Activated gamma-delta T cell treated with anti-CD3 and anti-CD28 coated beads, Interleukin-2, amount 50 U/mL, for 16 hours (primary cell): ENCODE data around the gene TM4SF4.

Experiments
- DNase-seq: peaks from one replicate; pipeline ENCODE4 v3.0.0-alpha.2; 2020; ENCODE audit warnings: low read depth

The TM4SF4 gene

DNA sequence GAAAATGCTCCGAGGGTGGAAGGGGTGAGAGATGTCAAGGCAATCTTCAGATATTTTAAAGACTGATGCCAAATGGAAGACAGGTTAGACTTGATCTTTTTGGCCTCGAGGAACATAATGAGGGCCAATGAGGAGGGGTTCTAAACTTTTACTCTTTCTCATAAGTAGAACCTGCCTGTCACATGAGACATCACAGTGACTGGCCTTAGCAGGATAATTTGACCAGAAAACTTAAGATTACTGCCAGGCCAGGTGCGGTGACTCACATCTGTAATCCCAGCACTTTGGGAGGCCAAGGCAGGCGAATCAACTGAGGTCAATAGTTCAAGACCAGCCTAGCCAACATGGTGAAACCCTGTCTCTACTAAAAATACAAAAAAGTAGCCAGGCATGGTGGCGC is 12.2 kb downstream of the TM4SF4 start:
- no peak for DNase-seq

DNA sequence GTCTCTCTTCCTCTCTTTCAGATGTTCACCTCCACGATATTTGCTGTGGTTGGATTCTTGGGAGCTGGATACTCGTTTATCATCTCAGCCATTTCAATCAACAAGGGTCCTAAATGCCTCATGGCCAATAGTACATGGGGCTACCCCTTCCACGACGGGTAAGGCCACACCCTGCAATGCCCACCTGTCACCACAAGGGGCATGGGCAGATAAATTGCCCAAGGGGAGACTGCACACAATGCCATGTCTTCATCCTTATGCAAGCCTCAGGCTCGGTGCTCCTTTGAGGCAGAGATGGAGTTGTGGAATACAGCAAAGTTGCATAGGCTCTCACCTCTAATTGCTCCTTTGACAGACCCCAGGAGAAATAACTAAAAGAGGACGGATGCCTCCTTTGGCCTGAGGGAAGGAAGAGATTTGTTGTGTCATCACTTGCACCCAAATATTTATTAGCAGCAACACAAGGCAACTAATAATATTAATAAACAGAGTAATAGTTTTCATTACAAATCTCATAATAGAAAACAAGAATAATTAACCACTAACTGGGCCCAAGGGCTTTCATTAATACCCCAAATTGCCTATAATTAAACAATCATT is 13.2 kb downstream of the TM4SF4 start:
- no peak for DNase-seq

DNA sequence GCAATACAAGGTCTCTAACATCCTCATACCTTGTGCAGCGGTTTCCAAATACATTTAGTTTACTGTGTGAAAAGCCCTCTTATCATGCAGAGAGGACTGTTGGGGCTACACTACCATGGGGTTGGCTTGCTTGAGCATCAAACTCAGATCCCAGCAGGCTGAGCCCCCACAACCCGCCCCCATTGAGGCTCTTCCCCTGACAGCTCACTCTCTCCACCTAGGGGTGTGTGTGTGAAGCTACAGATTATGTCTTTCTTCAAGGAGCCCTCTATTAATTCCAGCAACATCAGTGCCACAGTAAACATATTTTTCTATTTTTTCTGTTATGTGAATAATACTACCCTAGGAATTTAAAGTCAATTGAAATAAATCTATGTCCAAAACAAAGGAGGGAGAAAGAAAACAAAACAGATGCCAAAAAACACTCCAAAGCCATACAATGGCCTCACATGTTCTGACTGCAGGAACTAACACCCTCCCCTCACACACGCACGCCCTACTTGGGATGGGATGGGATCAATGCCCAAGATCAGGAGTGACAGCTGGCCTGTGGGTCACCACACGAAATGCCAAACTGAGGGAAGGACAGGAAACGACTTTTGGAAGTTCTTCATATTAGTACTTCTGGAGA is 14.7 kb downstream of the TM4SF4 start:
- DNase-seq, result no peak

DNA sequence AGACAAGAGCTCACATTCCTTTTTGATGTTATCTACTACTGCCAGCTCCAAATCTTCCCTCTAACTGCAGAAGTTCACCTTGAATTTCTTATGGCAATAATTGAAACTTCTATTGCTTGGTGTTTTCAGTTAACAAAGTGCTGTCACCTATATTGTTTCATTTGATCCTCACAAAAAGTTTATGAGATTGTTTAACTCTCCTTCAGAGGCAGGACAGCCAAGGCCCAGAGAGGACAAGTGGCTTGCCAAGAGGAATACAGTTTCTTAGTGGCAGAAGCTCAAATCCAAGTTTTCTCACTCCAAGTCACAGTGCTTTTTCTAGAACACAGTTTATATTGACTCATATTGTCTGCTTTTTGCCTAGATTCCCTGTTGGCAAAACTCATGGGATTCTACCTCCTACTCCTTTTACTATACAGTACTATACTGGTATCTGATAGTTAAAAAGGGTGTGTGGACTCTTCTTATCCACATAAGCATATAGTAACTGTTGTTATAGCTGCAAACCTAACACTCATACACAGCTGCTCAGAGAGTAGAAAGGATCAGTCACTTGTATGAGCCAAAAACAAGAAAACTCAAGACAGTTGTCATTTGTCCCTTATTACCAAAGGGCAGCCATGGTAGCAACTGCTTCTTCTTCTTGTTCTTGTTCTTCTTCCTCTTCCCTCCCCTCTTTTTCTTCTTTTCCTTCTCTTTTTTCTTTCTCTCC is 15.9 kb downstream of the TM4SF4 start:
- no peak for DNase-seq

DNA sequence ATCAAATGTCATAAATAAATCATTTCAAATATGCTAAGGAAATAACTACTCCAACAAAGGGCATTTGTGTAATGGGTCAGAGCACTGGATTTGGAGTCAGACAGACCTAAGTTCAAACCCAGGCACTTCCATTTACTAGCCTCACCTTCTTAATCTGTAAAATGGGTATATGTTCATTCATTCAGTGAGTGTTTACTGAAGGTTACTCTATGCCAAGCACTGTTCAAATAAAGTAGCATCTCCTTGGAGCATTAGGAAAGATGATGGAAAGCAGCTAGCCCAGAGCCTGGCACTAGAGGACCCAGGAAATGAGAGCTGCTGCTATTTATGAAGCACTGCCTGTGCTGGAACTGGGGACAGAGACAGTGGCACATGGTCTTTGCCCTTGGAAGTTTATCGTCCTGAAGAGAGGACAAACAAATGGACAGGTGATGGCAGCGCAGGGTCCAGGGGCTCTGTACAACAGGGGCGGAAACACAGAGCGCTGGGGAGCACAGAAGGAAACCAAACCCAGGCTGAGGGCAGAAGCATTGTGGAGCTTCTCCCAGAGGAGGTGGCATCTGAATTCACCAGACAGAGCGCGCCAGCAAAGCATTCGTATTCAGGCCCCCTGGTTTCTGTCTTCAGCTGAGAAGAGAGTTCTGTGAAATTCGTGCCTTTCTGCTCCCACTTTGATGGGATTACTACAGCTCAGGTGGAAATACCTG is 19.0 kb downstream of the TM4SF4 start:
- no peak for DNase-seq

DNA sequence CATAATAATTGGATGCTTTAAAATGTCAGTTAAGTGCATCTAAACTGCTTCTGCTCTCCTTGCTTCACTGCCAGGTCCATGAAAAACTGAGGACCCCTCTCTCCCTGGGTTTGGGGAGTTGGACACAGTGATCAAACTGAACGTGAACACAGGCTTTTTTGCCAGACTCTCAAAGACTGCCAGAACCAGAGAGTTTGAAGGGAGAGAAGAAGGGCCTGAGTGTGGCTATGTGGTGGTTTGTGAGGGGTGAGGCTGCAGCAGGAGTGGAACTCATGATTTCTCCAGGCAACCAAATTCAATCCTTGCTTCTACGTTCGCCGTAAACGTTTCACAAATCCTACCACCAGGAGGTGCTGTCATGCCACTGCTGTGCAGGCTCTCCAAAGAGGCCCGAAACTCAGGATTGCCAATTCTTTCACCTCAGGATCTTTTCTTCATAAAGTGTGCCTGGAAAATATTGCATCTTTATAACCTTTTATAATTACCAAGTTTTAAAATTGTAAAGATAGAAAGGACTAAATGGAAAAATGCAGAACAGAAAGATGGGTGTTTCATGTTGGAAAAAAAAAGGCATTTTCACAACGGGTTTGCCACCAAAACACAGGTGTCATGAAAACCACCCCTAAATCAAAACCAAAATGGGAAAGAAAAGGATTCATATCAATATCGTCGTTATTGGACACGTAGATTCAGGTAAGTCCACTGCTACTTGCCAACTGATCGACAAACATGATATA is 19.7 kb downstream of the TM4SF4 start:
- DNase-seq, result no peak

DNA sequence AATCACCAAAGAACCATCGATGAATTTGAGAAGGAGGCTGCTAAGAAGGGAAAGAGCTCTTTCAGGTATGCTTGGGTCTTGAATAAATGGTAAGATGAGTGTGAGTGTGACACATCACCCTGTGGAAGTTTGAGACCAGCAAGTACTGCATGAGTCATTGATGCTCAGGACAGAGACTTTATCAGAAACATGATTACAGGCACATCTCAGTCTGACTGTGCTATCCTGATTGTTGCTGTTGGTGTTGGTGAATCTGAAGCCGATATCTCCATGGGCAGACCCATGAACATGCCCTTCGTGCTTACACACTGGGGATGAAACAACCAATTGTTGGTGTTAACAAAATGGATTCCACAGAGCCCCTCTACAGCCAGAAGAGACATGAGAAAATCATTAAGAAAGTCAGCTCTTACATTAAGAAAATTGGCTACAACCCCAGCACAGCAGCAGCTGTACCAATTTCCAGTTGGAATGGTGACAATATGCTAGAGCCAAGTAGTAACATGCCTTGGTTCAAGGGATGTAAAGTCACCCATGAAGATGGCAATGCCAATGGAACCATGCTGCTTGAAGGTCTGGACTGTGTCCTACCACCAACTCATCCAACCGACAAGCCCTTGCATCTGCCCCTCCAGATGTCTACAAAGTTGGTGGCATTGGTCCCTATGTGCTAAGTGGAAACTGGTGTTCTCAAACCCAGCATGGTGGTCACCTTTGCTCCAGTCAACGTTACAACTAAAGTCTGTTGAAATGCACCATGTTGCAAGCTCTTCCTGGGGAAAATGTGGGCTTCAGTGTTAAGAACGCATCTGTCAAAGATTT is 20.5 kb downstream of the TM4SF4 start:
- DNase-seq, result no peak

DNA sequence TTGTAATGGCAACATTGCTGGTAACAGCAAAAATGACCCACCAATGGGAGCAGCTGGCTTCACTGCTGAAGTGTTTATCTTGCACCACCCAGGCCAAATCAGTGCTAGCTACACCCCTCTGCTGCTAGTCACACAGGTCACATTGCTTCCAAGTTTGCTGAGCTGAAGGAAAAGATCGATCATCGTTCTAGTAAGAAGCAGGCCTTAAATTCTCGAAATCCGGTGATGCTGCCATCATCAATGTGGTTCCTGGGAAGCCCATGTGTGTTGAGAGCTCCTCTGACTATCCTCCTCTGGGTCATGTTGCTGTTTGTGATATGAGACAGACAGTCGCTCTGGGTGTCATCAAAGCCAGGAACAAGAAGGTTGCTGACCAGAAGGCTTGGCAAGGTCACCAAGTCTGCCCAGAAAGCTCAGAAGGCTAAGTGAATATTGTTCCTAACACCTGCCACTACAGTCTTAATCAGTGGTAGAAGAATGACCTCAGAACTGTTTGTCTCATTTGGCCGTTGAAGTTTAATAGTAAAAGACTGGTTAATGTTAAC is 21.2 kb downstream of the TM4SF4 start:
- no peak for DNase-seq

DNA sequence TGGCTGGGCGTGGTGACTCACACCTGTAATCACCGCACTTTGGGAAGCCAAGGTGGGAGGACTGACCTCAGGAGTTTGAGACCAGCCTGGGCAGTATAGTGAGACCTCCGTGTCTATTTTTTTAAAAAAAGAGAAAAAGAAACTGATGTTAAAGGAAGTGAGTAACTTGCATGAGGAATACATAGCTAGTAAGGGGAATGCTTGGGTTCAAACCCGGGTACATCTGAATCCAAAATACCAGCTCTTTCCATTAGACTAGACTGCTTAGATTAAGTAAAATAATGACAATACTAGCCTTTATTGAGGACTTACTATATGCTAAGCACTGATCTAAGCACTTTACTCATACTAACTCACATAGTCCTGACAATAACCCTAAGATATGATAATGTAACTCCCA is 22.4 kb downstream of the TM4SF4 start:
- DNase-seq, result no peak

DNA sequence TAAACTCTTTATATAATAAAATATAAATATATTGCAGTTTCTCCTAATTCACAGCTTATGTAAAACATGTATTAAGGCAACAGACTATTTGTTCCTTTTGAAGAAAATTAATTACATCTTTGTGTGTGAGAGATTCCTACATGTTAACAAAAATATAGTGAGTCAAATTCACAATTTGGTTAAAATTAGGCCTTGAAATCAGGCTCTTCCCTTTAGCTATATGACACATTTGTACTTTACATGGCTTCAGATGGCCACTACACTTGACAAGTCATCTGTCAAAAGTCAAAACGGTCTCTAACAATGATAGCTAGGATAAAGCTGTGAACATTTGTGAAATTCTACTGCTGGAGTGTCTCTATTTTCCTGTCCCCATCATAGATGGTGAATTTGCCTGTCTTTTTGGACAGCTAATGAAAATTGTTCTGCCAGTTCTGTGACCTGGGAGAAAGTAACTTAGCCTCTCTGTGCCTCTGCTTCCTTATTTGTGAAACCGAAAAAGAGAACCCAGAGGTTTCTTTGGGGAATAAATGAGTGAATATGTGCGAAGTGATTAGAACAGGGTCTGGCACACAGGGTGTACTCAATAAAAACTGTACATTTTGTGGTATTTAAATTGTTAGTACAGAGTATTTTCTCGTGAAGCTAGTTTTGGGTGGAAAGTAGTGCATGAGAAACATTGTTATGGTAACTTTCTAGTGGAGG is 23.6 kb downstream of the TM4SF4 start:
- no peak for DNase-seq

DNA sequence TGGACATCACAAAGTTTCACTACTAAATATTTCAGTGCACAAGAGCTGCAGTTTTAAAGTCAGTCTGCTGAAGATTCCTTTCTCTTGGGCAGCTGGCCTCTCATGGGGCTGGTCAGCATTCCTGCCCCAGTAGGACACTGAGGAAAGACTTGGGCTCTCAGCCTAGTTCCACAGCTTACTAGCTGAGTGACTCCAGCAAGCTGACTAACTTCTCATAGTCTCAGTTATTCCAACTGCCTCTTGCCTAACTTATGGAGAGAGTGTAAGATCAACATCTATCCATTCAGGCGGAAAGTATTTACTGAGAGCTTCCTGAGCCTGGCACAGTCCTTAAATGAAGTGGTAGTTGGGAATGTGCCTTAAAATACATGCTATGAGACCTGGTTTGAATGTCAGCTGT is 27.0 kb downstream of the TM4SF4 start:
- no peak for DNase-seq

DNA sequence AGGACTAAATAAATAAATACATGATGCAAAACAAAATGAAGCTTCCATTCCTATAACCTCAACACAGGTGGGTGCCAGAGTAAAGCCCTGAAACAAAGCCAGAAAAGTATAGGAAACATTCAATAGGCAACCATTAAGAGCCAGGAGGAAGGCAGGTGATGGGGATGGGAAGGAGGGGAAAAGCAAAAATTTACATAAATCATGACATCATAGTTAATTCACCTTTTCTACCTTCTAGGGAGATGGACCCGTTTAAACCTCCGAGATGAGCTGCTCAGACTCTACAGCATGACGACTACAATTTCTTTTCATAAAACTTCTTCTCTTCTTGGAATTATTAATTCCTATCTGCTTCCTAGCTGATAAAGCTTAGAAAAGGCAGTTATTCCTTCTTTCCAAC is 27.9 kb downstream of the TM4SF4 start:
- DNase-seq, result no peak

DNA sequence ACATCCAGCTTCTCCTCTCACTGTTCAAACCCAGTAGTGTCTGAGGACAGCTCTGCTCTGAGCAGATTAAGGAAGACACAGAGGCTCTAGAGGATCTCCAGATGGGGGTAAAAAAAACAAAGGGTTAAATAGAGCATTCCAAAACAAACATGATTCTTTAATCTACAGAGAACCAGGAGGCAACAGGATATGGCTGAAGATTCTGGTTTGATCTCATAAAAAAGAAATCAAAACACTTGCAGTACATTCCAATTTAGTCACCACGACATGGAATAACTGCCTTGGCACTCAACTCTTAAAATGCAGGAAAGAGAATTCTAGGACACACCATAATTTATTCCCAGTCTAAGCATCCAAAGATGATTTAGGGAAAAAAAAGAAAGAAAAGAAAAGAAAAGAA is 32.0 kb downstream of the TM4SF4 start:
- DNase-seq, result no peak

DNA sequence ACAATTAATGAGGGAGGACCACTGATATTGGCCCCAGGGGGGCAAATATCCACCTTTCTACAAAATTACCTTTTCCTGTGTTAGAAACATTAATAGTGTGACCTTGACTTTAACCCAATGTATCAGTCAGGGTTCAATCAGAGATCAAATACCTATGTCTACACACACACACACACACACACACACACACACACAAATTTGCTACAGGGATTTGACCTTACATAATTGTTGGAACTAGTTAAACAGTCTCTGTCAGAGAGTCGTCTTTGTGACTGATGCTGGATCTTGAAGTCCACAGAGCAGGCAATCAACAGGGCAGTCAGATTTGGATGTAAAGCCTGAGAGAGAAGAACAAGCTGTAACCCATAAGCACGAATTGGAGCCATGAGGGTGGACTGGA is 32.5 kb downstream of the TM4SF4 start:
- DNase-seq, result no peak

DNA sequence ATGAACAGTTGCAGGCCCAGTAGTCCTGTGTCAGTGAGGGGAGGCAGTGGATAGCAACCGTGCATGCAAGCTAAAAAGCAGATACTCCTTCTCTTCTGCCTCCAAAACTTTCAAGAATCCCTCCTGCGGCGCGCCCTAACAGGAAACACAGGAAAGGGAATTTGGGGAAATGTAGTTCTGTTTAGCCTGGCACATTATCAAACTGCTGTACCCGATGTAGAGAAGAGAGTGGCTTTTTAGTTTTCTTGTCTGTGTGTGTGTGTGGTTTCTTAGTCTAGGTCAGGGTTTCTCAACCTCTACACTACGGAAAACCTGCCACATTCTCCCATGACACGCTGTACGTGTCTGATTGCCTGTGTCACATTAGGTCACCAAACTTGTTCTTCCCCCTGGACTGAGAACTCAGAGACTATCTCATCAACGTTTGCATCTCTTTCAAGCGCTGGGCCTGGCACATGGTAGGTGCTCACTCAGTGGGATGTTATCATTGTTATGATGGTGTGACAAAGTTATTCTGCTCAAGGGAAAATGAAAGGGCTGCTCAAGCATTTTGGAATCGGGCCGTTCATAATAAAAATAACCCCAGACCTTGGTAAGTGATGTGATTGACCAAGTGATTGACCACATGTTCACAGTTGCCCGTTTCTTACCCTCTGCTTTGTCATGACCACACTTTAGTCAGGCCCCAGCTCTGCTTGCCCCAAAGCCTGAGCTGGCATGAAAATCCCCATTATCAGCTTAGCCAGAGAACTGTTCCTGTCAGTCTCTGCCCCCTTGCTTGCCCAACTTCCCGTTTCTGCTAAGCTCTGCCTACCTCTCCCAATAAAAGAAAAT is 33.2 kb downstream of the TM4SF4 start:
- DNase-seq, result no peak

DNA sequence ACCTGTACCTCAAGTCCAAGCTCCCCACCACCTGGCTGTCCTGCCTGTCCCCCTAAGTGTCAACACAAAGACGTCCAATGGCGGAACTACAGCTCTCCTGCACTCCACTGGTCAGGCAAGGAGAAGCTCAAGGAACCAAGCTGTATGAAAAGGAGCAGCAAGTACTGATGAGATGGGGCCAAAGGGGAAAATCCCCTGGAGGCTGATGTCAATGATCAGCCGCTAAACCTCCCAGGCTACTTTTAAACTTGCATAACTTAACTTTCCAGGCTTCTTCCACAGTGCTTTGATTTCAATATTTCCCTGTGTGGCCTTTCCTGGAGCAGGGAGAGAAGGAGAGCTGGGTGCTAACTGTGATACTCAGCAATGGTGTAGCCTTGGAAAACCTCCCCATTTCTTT is 35.0 kb downstream of the TM4SF4 start:
- no peak for DNase-seq

DNA sequence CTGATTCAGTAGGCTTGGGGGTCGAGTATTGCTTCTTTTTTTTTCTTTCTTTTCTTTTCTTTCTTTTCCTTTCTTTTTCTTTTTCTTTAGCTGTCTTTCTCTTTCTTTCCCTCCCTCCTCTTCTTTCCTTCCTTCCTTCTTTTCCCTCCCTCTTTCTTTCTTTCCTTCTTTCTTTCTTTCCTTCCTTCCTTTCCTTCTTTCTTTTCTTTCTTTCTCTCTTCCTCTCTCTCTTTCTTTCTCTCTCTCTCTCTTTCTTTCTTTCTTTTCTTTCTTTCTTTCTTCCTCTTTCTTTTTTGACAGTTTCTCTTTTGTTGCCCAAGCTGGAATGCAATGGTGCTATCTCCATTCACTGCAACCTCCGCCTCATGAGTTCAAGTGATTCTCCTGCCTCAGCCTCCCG is 36.0 kb downstream of the TM4SF4 start:
- DNase-seq, result no peak

DNA sequence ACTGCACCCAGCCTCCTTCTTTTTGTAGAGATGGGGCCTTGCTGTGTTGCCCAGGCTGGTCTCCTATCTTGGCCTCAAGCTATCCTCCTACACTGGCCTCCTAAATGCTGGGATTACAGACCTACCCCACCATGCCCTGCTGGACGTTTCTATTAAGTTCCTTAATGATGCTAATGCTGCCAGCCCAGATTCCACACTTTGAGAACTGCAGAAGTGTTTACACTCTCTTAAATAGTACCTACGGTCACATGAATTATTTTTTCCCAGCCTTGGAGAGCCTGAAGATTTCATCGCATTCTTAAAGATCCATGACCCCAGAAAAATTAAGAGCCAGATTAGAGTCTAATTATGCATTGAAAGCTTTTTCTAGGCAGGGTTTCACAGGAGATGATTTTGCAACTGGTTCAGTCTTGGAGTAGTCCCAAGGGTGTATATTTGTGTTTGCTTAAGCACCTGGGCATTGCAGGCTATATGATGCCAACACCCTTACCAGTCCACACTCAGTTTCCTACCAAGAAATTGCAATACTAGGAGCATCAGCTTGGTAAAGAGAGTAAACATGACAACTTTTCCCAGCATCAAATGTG is 36.6 kb downstream of the TM4SF4 start:
- no peak for DNase-seq

DNA sequence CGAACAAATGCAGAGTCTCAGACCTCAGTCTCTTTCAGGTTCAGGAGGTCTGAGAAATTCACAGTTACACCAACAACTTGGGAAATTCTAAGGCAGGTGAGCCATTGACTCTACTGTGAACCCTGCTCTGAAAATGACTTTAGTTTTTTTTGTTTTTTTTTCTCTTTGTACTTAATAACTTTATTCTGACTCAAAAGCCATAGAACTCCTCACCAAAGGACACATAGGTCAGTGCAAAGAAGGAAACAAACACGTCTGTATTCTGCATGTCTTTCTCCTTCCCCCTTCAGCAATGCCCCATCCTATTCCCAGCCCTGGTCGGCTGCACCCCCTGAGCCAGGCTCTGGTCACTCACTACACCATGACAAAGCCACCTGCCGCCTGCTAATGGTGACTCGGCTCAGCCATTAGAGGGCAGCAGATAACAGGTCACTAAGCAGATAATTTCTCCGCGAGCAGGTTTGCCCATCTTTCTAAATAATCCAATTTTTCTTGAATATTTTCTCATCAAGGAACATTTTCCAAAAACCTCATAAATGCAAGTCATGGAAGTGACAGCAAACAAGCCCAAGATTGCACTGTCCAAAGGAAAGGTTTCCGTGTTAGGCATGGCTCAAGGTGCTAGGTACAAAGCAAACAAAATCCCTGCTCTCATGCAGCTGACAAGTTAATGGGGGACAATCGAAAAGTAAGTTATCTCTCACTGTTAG is 37.7 kb downstream of the TM4SF4 start:
- no peak for DNase-seq
